ENCODE results near the gene MPZL1. TPM values are rescaled to one million over a fixed set of nuclear protein-coding genes. Genes with fewer than 3 reads are reported as not detected.
"Not testable (repeated sequence)": the region's sequence is repeated elsewhere in the genome, so short reads cannot be mapped to it uniquely, and the experiment has no call there.

Gene MPZL1
- total RNA-seq, 2 donors from 2014 or later = 17.2 to 20.9 TPM

DNA sequence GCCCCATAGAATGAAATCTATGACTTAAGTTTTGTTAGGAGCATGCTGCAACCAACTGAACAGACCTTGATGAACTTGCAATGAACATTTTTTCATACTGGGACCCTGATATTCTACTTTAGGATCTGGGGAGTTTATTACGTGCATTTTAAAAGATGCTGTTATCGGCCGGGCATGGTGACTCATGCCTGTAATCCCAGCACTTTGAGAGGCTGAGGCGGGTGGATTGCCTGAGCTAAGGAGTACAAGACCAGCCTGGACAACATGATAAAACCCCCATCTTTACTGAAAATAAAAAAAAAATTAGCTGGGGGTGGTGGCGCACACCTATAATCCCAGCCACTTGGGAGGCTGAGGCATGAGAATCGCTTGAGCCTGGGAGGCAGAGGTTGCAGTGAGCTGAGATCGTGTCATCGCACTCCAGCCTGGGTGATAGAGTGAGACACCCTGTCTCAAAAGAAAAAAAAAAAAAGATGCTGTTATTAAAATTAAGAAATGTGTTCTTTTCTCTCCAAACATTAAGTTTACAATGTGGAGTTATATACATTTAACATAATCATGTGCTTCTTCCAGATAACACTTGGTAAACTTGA lies 7.1 kb downstream of the MPZL1 start:
- no peak for DNase-seq
- no peaks in the 10 kb centered on the region for H3K9me3 Mint-ChIP-seq
- no peaks in the 10 kb centered on the region for H3K27me3 Mint-ChIP-seq (ENCODE audit: low read depth)
- no peak for ATAC-seq (replicated peaks in 1 of 2)
- H3K4me1 Mint-ChIP-seq (ENCODE audit: low read depth) = peaks cover 22% of the 10 kb centered on the region
- peaks cover 0 to 4% of the 10 kb centered on the region in 2 donors for H3K36me3 Mint-ChIP-seq (ENCODE audit: insufficient read depth in 2 of 2)
- no peak overlapping the region for H3K27ac Mint-ChIP-seq
- H3K4me3 Mint-ChIP-seq = no peak overlapping the region

- Mint-ChIP-seq H3K4me3 (no peak overlapping the region), H3K36me3 (ENCODE audit: insufficient read depth in 2 of 2) (peaks cover 3% of the 10 kb centered on the region in 2 donors), H3K27ac (no peak overlapping the region), H3K27me3 (ENCODE audit: low read depth) (no peaks in the 10 kb centered on the region), H3K4me1 (ENCODE audit: low read depth) (no peaks in the 10 kb centered on the region), H3K9me3 (peaks cover 0 to 2% of the 10 kb centered on the region in 2 donors)
- ATAC-seq (replicated peaks in 1 of 2) (no peak), DNase-seq (no peak)
These were observed 12.4 kb downstream of the MPZL1 start for GRCh38 chr1:167734227-167734626.

GRCh38 chr1:167734841-167735240 lies 13.1 kb downstream of the MPZL1 start:
- H3K4me3 Mint-ChIP-seq = no peak overlapping the region
- no peak for ATAC-seq (replicated peaks in 1 of 2)
- peaks cover 0 to 2% of the 10 kb centered on the region in 2 donors for H3K9me3 Mint-ChIP-seq
- H3K27me3 Mint-ChIP-seq (ENCODE audit: low read depth) = no peaks in the 10 kb centered on the region
- H3K4me1 Mint-ChIP-seq (ENCODE audit: low read depth) = no peaks in the 10 kb centered on the region
- H3K36me3 Mint-ChIP-seq (ENCODE audit: insufficient read depth in 2 of 2) = peaks cover 3% of the 10 kb centered on the region in 2 donors
- no peak for DNase-seq
- H3K27ac Mint-ChIP-seq = no peak overlapping the region

- Mint-ChIP-seq H3K27ac (no peak overlapping the region), H3K4me3 (no peak overlapping the region), H3K9me3 (peaks cover 0 to 2% of the 10 kb centered on the region in 2 donors)
These were observed 15.4 kb downstream of the MPZL1 start for GRCh38 chr1:167737169-167737568.

DNA sequence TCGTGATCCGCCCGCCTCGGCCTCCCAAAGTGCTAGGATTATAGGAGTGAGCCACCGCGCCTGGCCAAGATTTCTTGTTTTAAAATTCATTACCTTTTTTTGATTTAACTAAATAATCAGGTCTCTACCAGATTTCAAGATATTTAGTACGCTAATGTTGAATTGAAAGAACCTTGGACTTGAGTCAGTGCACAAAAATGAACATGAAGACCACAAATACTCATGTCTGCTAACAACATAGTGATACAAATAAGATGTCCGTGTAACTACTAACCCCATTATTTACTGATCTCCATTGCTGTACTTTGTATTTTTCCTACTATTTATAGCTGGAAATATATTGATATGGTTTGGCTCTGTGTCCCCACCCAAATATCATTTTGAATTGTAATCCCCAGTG lies 16.4 kb downstream of the MPZL1 start:
- peaks cover 9% of the 10 kb centered on the region for H3K4me1 Mint-ChIP-seq (ENCODE audit: low read depth)
- no peaks in the 10 kb centered on the region for H3K27me3 Mint-ChIP-seq (ENCODE audit: low read depth)
- H3K9me3 Mint-ChIP-seq = peaks cover 0 to 2% of the 10 kb centered on the region in 2 donors
- no peak for DNase-seq
- H3K4me3 Mint-ChIP-seq = no peak overlapping the region
- H3K36me3 Mint-ChIP-seq (ENCODE audit: insufficient read depth in 2 of 2) = peaks cover 3% of the 10 kb centered on the region in 2 donors
- H3K27ac Mint-ChIP-seq = no peak overlapping the region
- no peak for ATAC-seq (replicated peaks in 1 of 2)

More at GRCh38 chr1:167737169-167737568, 15.4 kb downstream of the MPZL1 start:
- peaks cover 3% of the 10 kb centered on the region in 2 donors for H3K36me3 Mint-ChIP-seq (ENCODE audit: insufficient read depth in 2 of 2)
- H3K27me3 Mint-ChIP-seq (ENCODE audit: low read depth) = no peaks in the 10 kb centered on the region
- H3K4me1 Mint-ChIP-seq (ENCODE audit: low read depth) = no peaks in the 10 kb centered on the region
- no peak for ATAC-seq (replicated peaks in 1 of 2)
- no peak for DNase-seq

DNA sequence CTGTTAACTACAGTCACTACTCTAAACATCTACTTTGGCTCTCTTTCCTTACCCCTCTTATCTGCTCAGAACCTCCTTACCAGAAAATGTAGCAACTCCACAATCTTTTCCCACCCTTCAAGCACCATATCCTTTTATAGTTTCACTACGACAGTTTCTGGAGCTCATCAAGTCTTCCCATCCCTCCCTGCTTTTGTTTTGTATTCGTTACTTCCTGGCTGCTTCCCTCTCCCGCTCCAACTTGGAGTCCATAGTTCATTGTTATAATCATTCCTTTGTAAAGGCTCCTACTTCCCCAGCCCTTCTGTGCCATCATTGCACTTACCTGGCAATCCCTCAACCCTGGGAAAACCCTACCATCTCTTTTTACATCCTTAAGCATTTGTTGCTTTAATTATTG lies 18.0 kb downstream of the MPZL1 start:
- Mint-ChIP-seq H3K27me3 (ENCODE audit: low read depth) (no peaks in the 10 kb centered on the region), H3K4me3 (no peak overlapping the region), H3K9me3 (peaks cover 0 to 2% of the 10 kb centered on the region in 2 donors), H3K27ac (no peak overlapping the region), H3K36me3 (ENCODE audit: insufficient read depth in 2 of 2) (peaks cover 3% of the 10 kb centered on the region in 2 donors), H3K4me1 (ENCODE audit: low read depth) (peaks cover 18% of the 10 kb centered on the region)
- DNase-seq (no peak), ATAC-seq (replicated peaks in 1 of 2) (no peak)

GRCh38 chr1:167741103-167741502 lies 19.3 kb downstream of the MPZL1 start:
- H3K9me3 Mint-ChIP-seq; H3K36me3 Mint-ChIP-seq (ENCODE audit: insufficient read depth in 2 of 2); H3K4me3 Mint-ChIP-seq; ATAC-seq (replicated peaks in 1 of 2); H3K27ac Mint-ChIP-seq; DNase-seq; H3K27me3 Mint-ChIP-seq (ENCODE audit: low read depth): not testable (repeated sequence)
- H3K4me1 Mint-ChIP-seq (ENCODE audit: low read depth) = peaks cover 18% of the 10 kb centered on the region

GRCh38 chr1:167742392-167743057 lies 20.7 kb downstream of the MPZL1 start:
- not testable (repeated sequence) for H3K27ac Mint-ChIP-seq; H3K27me3 Mint-ChIP-seq (ENCODE audit: low read depth)

GRCh38 chr1:167744901-167745300 lies 23.1 kb downstream of the MPZL1 start:
- H3K36me3 Mint-ChIP-seq (ENCODE audit: insufficient read depth in 2 of 2) = no peaks in the 10 kb centered on the region
- H3K9me3 Mint-ChIP-seq = no peaks in the 10 kb centered on the region

More at GRCh38 chr1:167742392-167743057, 20.7 kb downstream of the MPZL1 start:
- not testable (repeated sequence) for H3K36me3 Mint-ChIP-seq (ENCODE audit: insufficient read depth in 2 of 2); H3K9me3 Mint-ChIP-seq; H3K4me3 Mint-ChIP-seq; DNase-seq; ATAC-seq (replicated peaks in 1 of 2)
- H3K4me1 Mint-ChIP-seq (ENCODE audit: low read depth) = peaks cover 18% of the 10 kb centered on the region

GRCh38 chr1:167746013-167746672 lies 24.4 kb downstream of the MPZL1 start:
- no peaks in the 10 kb centered on the region for H3K27me3 Mint-ChIP-seq (ENCODE audit: low read depth)
- no peak overlapping the region for H3K27ac Mint-ChIP-seq
- ATAC-seq (replicated peaks in 1 of 2) (no peak), DNase-seq (no peak)
- H3K9me3 Mint-ChIP-seq = no peaks in the 10 kb centered on the region
- no peaks in the 10 kb centered on the region for H3K36me3 Mint-ChIP-seq (ENCODE audit: insufficient read depth in 2 of 2)
- peaks cover 18% of the 10 kb centered on the region for H3K4me1 Mint-ChIP-seq (ENCODE audit: low read depth)
- H3K4me3 Mint-ChIP-seq = no peak overlapping the region

More at GRCh38 chr1:167744901-167745300, 23.1 kb downstream of the MPZL1 start:
- DNase-seq (no peak), ATAC-seq (replicated peaks in 1 of 2) (no peak)
- Mint-ChIP-seq H3K4me3 (no peak overlapping the region), H3K4me1 (ENCODE audit: low read depth) (peaks cover 18% of the 10 kb centered on the region), H3K27ac (no peak overlapping the region), H3K27me3 (ENCODE audit: low read depth) (no peaks in the 10 kb centered on the region)

DNA sequence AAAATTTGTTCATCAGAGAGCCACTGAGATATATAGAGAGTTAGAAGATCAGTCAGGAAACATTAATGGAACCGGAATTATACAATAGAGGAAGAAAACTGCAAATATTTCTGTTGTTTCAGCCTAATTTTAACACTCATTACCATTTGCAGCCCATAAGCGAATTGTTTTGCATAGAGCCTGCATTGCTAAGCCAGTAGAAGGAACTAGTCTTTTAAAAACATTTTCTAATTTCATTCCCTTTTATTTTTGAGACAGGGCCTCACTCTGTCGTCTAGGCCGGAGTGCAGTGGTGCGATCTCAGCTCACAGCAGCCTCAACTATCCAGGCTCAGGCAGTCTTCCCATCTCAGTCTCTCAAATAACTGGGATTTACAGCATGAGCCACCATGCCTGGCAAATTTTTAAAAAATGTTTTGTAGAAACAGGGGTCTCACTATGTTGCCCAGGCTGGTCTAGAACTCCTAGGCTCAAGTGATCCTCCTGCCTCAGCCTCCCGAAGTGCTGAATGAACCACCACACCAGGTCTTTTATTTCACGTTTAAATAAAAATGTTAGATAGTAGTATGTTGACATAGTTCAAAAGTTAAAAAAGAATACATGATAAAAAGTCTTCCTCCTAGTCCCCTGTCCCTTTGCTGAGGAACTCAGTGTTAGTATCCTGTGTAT lies 25.3 kb downstream of the MPZL1 start:
- ATAC-seq (replicated peaks in 1 of 2) (no peak), DNase-seq (no peak)
- Mint-ChIP-seq H3K4me1 (ENCODE audit: low read depth) (peaks cover 23% of the 10 kb centered on the region), H3K4me3 (no peak overlapping the region), H3K27ac (no peak overlapping the region), H3K9me3 (no peaks in the 10 kb centered on the region), H3K36me3 (ENCODE audit: insufficient read depth in 2 of 2) (no peaks in the 10 kb centered on the region), H3K27me3 (ENCODE audit: low read depth) (no peaks in the 10 kb centered on the region)

DNA sequence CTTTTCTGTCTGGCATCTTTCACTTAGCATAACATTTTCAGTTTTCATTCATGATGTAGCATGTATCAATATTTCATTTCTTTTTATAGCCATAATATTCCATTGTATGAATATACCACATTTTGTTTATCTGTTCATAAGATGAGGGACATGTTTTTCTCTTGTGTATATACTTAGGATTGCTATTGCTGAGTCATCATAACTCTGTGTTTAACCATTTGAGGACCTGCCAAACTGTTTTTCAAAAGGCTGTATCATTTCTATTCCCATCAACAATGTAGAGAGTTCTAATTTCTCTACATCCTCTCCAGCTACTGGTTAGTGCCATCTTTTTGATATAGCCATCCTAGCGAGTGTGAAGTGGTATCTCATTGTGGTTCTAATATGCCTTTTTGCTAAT lies 26.2 kb downstream of the MPZL1 start:
- DNase-seq = no peak
- H3K4me3 Mint-ChIP-seq = no peak overlapping the region
- H3K27me3 Mint-ChIP-seq (ENCODE audit: low read depth) = no peaks in the 10 kb centered on the region
- no peak overlapping the region for H3K27ac Mint-ChIP-seq
- H3K36me3 Mint-ChIP-seq (ENCODE audit: insufficient read depth in 2 of 2) = no peaks in the 10 kb centered on the region
- H3K4me1 Mint-ChIP-seq (ENCODE audit: low read depth) = peaks cover 25% of the 10 kb centered on the region
- no peaks in the 10 kb centered on the region for H3K9me3 Mint-ChIP-seq
- ATAC-seq (replicated peaks in 1 of 2) = no peak

DNA sequence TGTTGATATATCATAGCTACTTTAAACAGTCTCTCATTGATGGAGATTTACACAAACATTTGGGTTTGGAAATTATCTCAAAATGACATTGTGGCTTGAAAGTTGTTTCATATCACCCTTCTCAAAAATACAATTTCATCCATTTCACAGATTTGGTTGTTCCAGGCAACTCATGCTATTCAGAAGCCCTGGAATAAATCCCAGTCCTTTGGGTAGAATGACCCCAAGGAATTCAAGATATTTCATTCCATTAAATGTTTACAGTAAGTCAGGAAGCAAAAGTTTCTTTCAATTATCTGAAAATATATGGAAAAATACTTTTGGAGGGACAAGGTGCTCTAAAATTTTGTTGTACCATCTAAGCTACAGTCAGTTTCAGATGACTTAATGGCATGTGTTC lies 27.1 kb downstream of the MPZL1 start:
- no peaks in the 10 kb centered on the region for H3K27me3 Mint-ChIP-seq (ENCODE audit: low read depth)
- peaks cover 20% of the 10 kb centered on the region for H3K4me1 Mint-ChIP-seq (ENCODE audit: low read depth)
- no peak for DNase-seq
- no peaks in the 10 kb centered on the region for H3K36me3 Mint-ChIP-seq (ENCODE audit: insufficient read depth in 2 of 2)
- H3K4me3 Mint-ChIP-seq = no peak overlapping the region
- no peak overlapping the region for H3K27ac Mint-ChIP-seq
- ATAC-seq (replicated peaks in 1 of 2) = no peak
- H3K9me3 Mint-ChIP-seq = no peaks in the 10 kb centered on the region
